T-helper 17 cell (primary cell): ENCODE data around the gene MUC5B. TPM values are rescaled to one million over a fixed set of nuclear protein-coding genes. Genes with fewer than 3 reads are reported as not detected.

ENCODE experiments used
- ATAC-seq: fragments of 150-1000 bp; cut with Tn5 transposase; 2 replicates; pipeline ENCODE4 v1.10.0; 2021; ENCODE audit warnings: mild to moderate bottlenecking, moderate library complexity
- DNase-seq, 3 donors: peaks; one replicate each; pipeline versions ENCODE4 v3.0.0 to v3.0.0-alpha.2; 2020 to 2021
- H3K9me3 ChIP-seq: one replicate; pipeline ENCODE4 v1.7.0; 2013; ENCODE audit warnings: low read length, mild to moderate bottlenecking; ENCODE audit not compliant: control insufficient read depth, poor library complexity, severe bottlenecking
- H3K27ac Mint-ChIP-seq: one replicate; pipeline ENCODE4 v1.8.0; 2022; ENCODE audit warnings: mild to moderate bottlenecking, moderate library complexity, mixed read lengths
- H3K27me3 Mint-ChIP-seq: one replicate; pipeline ENCODE4 v1.8.0; 2022; ENCODE audit warnings: mixed read lengths
- H3K36me3 Mint-ChIP-seq: one replicate; pipeline ENCODE4 v1.8.0; 2022; ENCODE audit warnings: low read depth, mixed read lengths
- H3K4me1 Mint-ChIP-seq: one replicate; pipeline ENCODE4 v1.8.0; 2022; ENCODE audit warnings: mild to moderate bottlenecking, mixed read lengths
- H3K4me3 Mint-ChIP-seq: one replicate; pipeline ENCODE4 v1.8.0; 2022; ENCODE audit warnings: mild to moderate bottlenecking, moderate library complexity, mixed read lengths
- total RNA-seq, 4 donors: library from RNA in 2 of 4; stranded (reverse) in 2 of 4; gene quantifications; one replicate each; pipeline ENCODE4 v1.2.3 and lab custom pipeline; 2022 to 2026

MUC5B gene
- total RNA-seq, 2 donors from 2014 or later: not detected

- no peaks in the 10 kb centered on the region for H3K36me3 Mint-ChIP-seq
- DNase-seq: peak in 2 of 3 donors; percentile 3 to 6
- H3K27ac Mint-ChIP-seq: peak overlapping the region; percentile 24
- H3K4me1 Mint-ChIP-seq: no peaks in the 10 kb centered on the region
- H3K27me3 Mint-ChIP-seq: peaks cover 5% of the 10 kb centered on the region
- H3K9me3 ChIP-seq: no peaks in the 10 kb centered on the region
- no peak overlapping the region for H3K4me3 Mint-ChIP-seq
- no peak for ATAC-seq
These were observed 27.0 kb upstream of the MUC5B start for GRCh38 chr11:1195682-1196515.

DNA sequence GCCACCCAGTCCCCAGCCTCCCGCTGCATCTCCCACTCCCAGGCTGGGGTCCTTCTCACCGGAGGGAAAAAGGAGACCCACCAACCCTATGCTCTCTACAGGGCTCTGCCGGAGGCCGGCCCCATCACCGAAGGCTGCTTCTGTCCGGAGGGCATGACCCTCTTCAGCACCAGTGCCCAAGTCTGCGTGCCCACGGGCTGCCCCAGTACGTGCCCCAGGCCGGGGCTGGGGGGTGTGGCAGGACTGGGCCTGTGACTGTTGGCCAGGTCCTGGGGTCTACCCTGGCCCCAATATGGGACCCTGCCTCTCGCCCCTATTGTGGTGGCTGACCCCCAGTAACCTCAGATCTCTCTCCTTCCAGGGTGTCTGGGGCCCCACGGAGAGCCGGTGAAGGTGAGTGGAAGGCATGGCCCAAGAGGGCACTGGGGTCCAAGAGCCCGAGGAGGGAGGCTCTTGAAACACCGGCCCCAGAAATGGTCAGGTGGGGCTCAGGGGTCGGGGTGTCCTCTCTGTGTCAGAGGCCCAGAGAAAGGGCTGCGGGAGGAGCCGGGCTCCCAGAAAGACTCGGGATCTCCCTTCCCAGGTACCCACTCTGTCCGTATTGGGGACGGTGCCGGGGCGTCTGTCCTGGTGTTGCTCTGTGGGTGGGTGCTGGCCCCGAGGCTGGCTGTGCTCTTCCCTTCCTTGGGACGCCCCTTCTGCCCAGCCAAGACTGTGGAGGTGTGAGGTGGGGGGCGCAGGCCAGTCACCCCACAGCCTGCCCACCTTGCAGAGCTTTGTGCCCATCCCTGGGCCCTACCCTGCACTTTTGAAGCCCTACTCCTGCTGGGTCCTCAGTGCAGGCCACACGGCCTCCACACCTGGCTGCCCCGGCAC, 26.1 kb upstream of the MUC5B start:
- DNase-seq: peak in 1 of 3 donors; percentile 2
- peaks cover 5% of the 10 kb centered on the region for H3K27me3 Mint-ChIP-seq

GRCh38 chr11:1197431-1197885, 25.4 kb upstream of the MUC5B start:
- H3K9me3 ChIP-seq: no peaks in the 10 kb centered on the region
- Mint-ChIP-seq H3K4me1 (no peaks in the 10 kb centered on the region), H3K27ac (no peak overlapping the region), H3K27me3 (peaks cover 5% of the 10 kb centered on the region), H3K4me3 (no peak overlapping the region), H3K36me3 (no peaks in the 10 kb centered on the region)
- peak in 2 of 3 donors; percentile 3 to 6 for DNase-seq
- ATAC-seq: no peak

More for the DNA sequence above, 26.1 kb upstream of the MUC5B start:
- no peak for ATAC-seq
- Mint-ChIP-seq H3K36me3 (no peaks in the 10 kb centered on the region), H3K4me1 (no peaks in the 10 kb centered on the region), H3K4me3 (no peak overlapping the region), H3K27ac (peak overlapping the region; percentile 24)
- no peaks in the 10 kb centered on the region for H3K9me3 ChIP-seq

DNA sequence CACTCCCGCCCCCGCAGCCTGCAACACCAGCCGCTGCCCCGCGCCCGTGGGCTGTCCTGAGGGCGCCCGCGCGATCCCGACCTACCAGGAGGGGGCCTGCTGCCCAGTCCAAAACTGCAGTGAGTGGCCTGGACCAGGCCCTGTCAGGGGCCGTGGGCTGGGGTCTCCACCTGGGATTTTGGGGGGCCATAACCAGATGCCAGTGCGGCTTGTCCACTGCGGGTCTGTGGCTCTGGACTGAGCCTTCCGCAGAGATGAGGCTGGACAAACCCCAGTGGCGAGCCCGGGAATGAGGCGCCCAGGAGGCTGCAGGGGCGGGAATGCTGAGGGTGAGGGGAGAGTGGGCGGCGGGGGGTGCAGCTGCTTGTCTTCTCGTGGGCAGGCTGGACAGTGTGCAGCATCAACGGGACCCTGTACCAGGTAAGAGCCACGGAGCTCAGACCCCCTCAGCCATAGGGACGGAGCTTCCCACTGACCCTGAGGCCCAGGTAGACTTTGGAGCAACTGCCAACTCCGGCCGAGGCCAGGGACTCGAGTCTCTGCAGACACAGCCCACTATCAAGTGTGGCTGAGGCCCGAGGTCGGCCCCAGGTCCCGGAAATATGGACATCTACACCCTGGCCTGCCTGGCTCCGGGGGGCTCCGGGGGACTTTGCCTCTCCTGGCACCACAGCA, 24.8 kb upstream of the MUC5B start:
- Mint-ChIP-seq H3K4me1 (no peaks in the 10 kb centered on the region), H3K27me3 (peaks cover 5% of the 10 kb centered on the region), H3K4me3 (no peak overlapping the region), H3K36me3 (no peaks in the 10 kb centered on the region), H3K27ac (no peak overlapping the region)
- ATAC-seq (no peak), DNase-seq (peak; percentile 4 to 10 (median 6))
- H3K9me3 ChIP-seq: no peaks in the 10 kb centered on the region

GRCh38 chr11:1198561-1199240, 24.2 kb upstream of the MUC5B start:
- Mint-ChIP-seq H3K27ac (no peak overlapping the region), H3K4me3 (no peak overlapping the region), H3K27me3 (peaks cover 5% of the 10 kb centered on the region), H3K36me3 (no peaks in the 10 kb centered on the region), H3K4me1 (no peaks in the 10 kb centered on the region)
- ATAC-seq (no peak), DNase-seq (peak in 2 of 3 donors; percentile 3 to 6)
- H3K9me3 ChIP-seq: no peaks in the 10 kb centered on the region

DNA sequence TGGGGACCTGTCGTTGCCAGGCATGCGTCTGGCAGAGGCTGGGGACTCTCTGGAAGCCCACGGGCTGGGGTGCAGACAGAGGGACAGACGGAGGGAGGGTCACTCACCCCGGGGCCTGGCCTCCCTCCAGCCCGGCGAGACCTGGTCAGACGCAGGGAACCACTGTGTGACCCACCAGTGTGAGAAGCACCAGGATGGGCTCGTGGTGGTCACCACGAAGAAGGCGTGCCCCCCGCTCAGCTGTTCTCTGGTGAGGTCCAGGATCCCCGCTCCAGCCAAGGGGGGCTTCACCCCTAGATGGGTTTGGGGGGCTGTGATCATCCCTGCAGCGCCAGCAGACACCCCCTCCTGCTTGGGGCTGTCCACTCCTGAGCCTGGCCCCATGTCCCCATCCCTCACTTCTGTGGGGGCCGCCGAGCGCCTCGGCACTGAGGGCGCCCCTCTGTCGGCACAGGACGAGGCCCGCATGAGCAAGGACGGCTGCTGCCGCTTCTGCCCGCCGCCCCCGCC, 23.6 kb upstream of the MUC5B start:
- Mint-ChIP-seq H3K27ac (no peak overlapping the region), H3K27me3 (peaks cover 5% of the 10 kb centered on the region), H3K36me3 (no peaks in the 10 kb centered on the region), H3K4me1 (no peaks in the 10 kb centered on the region), H3K4me3 (no peak overlapping the region)
- H3K9me3 ChIP-seq: no peaks in the 10 kb centered on the region
- DNase-seq (peak in 2 of 3 donors; percentile 5 to 10), ATAC-seq (no peak)

- peak in 2 of 3 donors; percentile 6 for DNase-seq
- Mint-ChIP-seq H3K27me3 (peaks cover 11% of the 10 kb centered on the region), H3K36me3 (no peaks in the 10 kb centered on the region), H3K4me1 (no peaks in the 10 kb centered on the region), H3K4me3 (no peak overlapping the region), H3K27ac (no peak overlapping the region)
- H3K9me3 ChIP-seq: no peaks in the 10 kb centered on the region
- ATAC-seq: no peak
These were observed 22.9 kb upstream of the MUC5B start for GRCh38 chr11:1199751-1200610.

DNA sequence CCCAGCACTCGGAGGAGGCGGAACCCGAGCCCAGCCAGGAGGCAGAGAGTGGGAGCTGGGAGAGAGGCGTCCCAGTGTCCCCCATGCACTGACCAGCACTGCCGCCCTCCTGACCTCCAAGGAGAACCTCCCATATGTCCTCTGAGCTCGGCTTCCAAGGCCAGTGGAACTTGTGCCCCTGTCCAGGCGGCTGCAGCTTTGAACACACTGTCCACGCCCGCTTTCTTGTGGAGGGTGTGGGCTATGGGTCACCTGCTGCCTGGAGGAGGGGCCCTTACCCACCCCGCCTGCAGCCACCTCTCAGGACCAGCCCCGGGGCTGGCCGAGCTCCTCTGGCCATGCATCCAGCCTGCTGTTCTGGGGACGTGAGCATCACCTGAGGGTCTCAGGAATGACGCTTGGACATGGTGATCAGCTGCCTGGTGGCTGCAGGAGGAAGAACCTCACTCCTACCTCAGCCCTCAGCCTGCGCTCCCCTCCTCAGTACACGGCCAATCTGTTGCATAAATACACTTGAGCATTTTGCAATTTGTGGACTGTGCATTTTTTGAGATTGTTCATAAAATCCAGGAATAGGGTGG, 22.2 kb upstream of the MUC5B start:
- DNase-seq: no peak

DNA sequence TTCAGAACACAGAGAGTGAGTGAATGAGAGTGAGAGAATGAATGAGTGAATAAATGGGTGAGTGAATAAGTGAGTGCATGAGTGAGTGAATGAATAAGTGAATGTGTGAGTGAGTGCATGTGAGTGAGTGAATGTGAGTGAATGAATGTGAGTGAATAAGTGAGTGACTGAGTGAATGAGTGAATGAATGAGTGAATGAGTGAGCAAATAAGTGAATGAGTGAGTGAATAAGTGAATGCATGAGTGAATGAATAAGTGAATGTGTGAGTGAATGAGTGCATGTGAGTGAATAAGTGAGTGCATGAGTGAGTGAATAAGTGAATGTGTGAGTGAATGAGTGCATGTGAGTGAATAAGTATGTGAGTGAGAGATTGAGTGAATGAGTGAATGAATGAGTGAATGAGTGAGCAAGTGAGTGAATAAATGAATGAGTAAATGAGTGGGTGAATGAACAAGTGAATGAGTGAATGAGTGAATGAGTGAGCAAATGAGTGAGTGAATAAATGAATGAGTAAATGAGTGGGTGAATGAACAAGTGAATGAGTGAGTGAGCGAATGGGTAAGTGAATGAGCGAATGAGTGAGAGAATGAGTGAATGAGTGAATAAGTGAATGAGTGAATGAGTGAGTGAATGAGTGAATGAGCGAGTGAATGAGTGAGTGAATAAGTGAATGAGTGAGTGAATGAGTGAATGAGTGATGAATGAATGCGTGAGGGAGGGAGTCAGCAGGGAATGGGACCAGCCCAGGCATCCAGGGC, 21.3 kb upstream of the MUC5B start:
- H3K9me3 ChIP-seq: no peaks in the 10 kb centered on the region
- no peak overlapping the region for H3K4me3 Mint-ChIP-seq
- H3K27me3 Mint-ChIP-seq: peaks cover 16% of the 10 kb centered on the region
- H3K4me1 Mint-ChIP-seq: no peaks in the 10 kb centered on the region
- DNase-seq (no peak), ATAC-seq (no peak)
- H3K36me3 Mint-ChIP-seq: no peaks in the 10 kb centered on the region
- H3K27ac Mint-ChIP-seq: no peak overlapping the region

More for the DNA sequence above, 22.2 kb upstream of the MUC5B start:
- no peak for ATAC-seq
- H3K27ac Mint-ChIP-seq: no peak overlapping the region
- no peaks in the 10 kb centered on the region for H3K9me3 ChIP-seq
- H3K4me3 Mint-ChIP-seq: no peak overlapping the region
- no peaks in the 10 kb centered on the region for H3K4me1 Mint-ChIP-seq
- no peaks in the 10 kb centered on the region for H3K36me3 Mint-ChIP-seq
- H3K27me3 Mint-ChIP-seq: peaks cover 18% of the 10 kb centered on the region

- no peaks in the 10 kb centered on the region for H3K4me1 Mint-ChIP-seq
- no peak overlapping the region for H3K4me3 Mint-ChIP-seq
- DNase-seq (peak in 2 of 3 donors; percentile 7), ATAC-seq (peak; percentile 20)
- H3K36me3 Mint-ChIP-seq: no peaks in the 10 kb centered on the region
- H3K27me3 Mint-ChIP-seq: peaks cover 14% of the 10 kb centered on the region
- no peak overlapping the region for H3K27ac Mint-ChIP-seq
- H3K9me3 ChIP-seq: no peaks in the 10 kb centered on the region
These were observed 20.6 kb upstream of the MUC5B start for GRCh38 chr11:1202154-1202775.
